RWPE1 (cell line): ENCODE results near the gene HOXA3.

Source experiments
- CTCF ChIA-PET: fragments of 350-600 bp; sonication (Branson Sonifier 250); formaldehyde crosslinking; extraction: SDS; loops from one replicate; lab custom pipeline; 2021; lab: Yijun Ruan, JAX
- POLR2A ChIA-PET: fragments of 400-600 bp; formaldehyde crosslinking; extraction: SDS; loops from one replicate; lab custom pipeline; 2020; ENCODE audit warnings: antibody characterized with exemption; ENCODE audit not compliant: low non-redundant PET; lab: Yijun Ruan, JAX
- DNase-seq: peaks from one replicate; pipeline ENCODE4 v3.0.0; 2012; ENCODE audit warnings: low spot score
- H3K27ac ChIP-seq: fragments of 450-650 bp; 2 replicates; pipeline ENCODE4 v1.5.1; 2017
- TF ChIP-seq, protein P1 (sequence below): fragments of 450-650 bp; conservative IDR thresholded peaks from 2 replicates; pipeline ENCODE4 v1.5.1; 2017; ENCODE audit warnings: low read depth, mild to moderate bottlenecking

The HOXA3 gene

GRCh38 chr7:27068259-27068658 is 84.1 kb downstream of the HOXA3 start:
- TF ChIP-seq, protein P1, sequence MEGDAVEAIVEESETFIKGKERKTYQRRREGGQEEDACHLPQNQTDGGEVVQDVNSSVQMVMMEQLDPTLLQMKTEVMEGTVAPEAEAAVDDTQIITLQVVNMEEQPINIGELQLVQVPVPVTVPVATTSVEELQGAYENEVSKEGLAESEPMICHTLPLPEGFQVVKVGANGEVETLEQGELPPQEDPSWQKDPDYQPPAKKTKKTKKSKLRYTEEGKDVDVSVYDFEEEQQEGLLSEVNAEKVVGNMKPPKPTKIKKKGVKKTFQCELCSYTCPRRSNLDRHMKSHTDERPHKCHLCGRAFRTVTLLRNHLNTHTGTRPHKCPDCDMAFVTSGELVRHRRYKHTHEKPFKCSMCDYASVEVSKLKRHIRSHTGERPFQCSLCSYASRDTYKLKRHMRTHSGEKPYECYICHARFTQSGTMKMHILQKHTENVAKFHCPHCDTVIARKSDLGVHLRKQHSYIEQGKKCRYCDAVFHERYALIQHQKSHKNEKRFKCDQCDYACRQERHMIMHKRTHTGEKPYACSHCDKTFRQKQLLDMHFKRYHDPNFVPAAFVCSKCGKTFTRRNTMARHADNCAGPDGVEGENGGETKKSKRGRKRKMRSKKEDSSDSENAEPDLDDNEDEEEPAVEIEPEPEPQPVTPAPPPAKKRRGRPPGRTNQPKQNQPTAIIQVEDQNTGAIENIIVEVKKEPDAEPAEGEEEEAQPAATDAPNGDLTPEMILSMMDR, result no peak
- H3K27ac ChIP-seq, result no peak overlapping the region
- CTCF ChIA-PET, result no interaction called here
- POLR2A ChIA-PET, result no interaction called here
- DNase-seq, result no peak

DNA sequence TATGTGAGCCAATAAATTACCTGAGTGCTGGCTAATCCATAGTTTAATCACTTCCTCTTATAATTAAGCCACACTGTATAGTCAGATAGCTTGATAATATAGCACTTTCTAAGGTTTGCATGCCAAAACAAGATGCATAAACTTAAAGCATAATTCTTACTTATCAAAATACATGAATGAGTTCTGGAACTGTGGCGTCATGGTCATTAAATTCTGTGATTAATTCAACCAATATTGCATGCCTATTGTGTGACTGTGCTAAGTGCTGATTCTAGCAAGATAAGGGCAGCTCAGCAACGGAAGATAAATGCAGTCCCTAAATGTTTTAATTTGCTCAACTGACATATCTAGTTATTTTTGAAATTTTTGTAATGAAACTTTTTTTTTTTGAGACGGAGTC is 86.2 kb downstream of the HOXA3 start:
- ChIA-PET POLR2A (interaction anchor here (0.9 kb wide), 1 partner anchor 32 kb away, joined by 4 read pairs; no protein-coding TSS in a partner anchor), CTCF (interaction anchor here (0.6 to 0.7 kb wide), 2 partner anchors 27 to 1427 kb away, joined by 3 read pairs; no protein-coding TSS in a partner anchor)
- peak; percentile 71 for DNase-seq
- H3K27ac ChIP-seq, result peak overlapping the region; percentile 38; the same call in 1 of the 2 replicates
- TF ChIP-seq, protein P1, result no peak

- H3K27ac ChIP-seq, result no peak overlapping the region
- POLR2A ChIA-PET, result interaction anchor here (0.9 kb wide), 1 partner anchor 32 kb away, joined by 4 read pairs; no protein-coding TSS in a partner anchor
- TF ChIP-seq, protein P1, result no peak
- CTCF ChIA-PET, result interaction anchor here (0.7 kb wide), 1 partner anchor 1427 kb away, joined by 3 read pairs; no protein-coding TSS in a partner anchor
- no peak for DNase-seq
Measured at GRCh38 chr7:27065709-27066108, 86.7 kb downstream of the HOXA3 start.

DNA sequence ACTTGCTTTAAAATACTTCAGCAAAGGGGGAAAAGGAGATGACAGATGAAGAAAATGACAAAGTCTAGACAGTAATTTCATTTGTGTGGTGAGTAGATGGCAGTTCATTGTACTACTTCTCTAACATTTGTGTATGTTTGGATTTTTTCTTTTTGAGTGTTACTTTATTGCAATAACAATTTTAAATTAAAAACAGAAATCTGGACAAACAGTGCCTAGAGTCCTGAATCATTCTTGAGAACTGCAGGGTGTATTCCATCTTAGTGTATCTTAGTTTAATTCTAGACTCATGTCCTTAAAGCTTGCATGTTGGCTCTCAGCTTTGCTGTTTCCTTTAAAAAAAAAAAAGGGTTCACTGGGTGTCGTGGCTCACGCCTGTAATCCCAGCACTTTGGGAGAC is 87.7 kb downstream of the HOXA3 start:
- POLR2A ChIA-PET, result no interaction called here
- CTCF ChIA-PET, result interaction anchor here (0.6 kb wide), 1 partner anchor 34 kb away, joined by 3 read pairs; no protein-coding TSS in a partner anchor

GRCh38 chr7:27064159-27064558 is 88.2 kb downstream of the HOXA3 start:
- TF ChIP-seq, protein P1, result no peak
- DNase-seq, result no peak
- POLR2A ChIA-PET, result no interaction called here
- CTCF ChIA-PET, result interaction anchor here (0.6 kb wide), 1 partner anchor 34 kb away, joined by 3 read pairs; no protein-coding TSS in a partner anchor
- H3K27ac ChIP-seq, result no peak overlapping the region

More for the DNA sequence above, 87.7 kb downstream of the HOXA3 start:
- H3K27ac ChIP-seq, result no peak overlapping the region
- TF ChIP-seq, protein P1, result no peak
- DNase-seq, result no peak

- H3K27ac ChIP-seq, result no peak overlapping the region
- TF ChIP-seq, protein P1, result no peak
- POLR2A ChIA-PET, result no interaction called here
- CTCF ChIA-PET, result no interaction called here
- no peak for DNase-seq
Measured at GRCh38 chr7:27062946-27063345, 89.4 kb downstream of the HOXA3 start.
